Measurements from ENCODE around the gene RAC2.

GRCh38 chr22:37285937-37286336 lies 41.9 kb upstream of the RAC2 start:
- TF ChIP-seq, protein P1, sequence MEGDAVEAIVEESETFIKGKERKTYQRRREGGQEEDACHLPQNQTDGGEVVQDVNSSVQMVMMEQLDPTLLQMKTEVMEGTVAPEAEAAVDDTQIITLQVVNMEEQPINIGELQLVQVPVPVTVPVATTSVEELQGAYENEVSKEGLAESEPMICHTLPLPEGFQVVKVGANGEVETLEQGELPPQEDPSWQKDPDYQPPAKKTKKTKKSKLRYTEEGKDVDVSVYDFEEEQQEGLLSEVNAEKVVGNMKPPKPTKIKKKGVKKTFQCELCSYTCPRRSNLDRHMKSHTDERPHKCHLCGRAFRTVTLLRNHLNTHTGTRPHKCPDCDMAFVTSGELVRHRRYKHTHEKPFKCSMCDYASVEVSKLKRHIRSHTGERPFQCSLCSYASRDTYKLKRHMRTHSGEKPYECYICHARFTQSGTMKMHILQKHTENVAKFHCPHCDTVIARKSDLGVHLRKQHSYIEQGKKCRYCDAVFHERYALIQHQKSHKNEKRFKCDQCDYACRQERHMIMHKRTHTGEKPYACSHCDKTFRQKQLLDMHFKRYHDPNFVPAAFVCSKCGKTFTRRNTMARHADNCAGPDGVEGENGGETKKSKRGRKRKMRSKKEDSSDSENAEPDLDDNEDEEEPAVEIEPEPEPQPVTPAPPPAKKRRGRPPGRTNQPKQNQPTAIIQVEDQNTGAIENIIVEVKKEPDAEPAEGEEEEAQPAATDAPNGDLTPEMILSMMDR (IDR thresholded peaks at IDR 0.05 in 4 of 5, conservative IDR thresholded peaks at IDR 0.05 in 1 of 5), result no peak
- TF ChIP-seq POLR2A (IDR thresholded peaks at IDR 0.05), result no peak

Measured in gastrocnemius medialis (tissue), 4 donors.